HUES48 (cell line): ENCODE data around the gene ELOF1.
A peak's percentile ranks its signal among the peaks of the same experiment; 100 is the strongest.

Experiments
- H3K27ac ChIP-seq: one replicate; pipeline ENCODE4 v1.7.0; 2013; ENCODE audit warnings: low read depth, low read length, inconsistent platforms
- H3K27me3 ChIP-seq: 2 replicates; pipeline ENCODE4 v1.6.1; 2013; ENCODE audit warnings: mild to moderate bottlenecking, low read length; ENCODE audit not compliant: control insufficient read depth, insufficient read depth
- H3K36me3 ChIP-seq: 2 replicates; pipeline ENCODE4 v1.6.1; 2013; ENCODE audit warnings: low read length; ENCODE audit not compliant: control insufficient read depth, insufficient read depth
- H3K4me1 ChIP-seq: 2 replicates; pipeline ENCODE4 v1.6.1; 2013; ENCODE audit warnings: mild to moderate bottlenecking, low read length; ENCODE audit not compliant: control insufficient read depth, insufficient read depth
- H3K4me3 ChIP-seq: 2 replicates; pipeline ENCODE4 v1.5.1; 2013; ENCODE audit warnings: mild to moderate bottlenecking, low read depth, low read length
- H3K9ac ChIP-seq: 2 replicates; pipeline ENCODE4 v1.6.1; 2013; ENCODE audit warnings: mild to moderate bottlenecking, low read depth, low read length, moderate library complexity
- H3K9me3 ChIP-seq: 2 replicates; pipeline ENCODE4 v1.6.1; 2013; ENCODE audit warnings: low read length; ENCODE audit not compliant: control insufficient read depth, insufficient read depth

Gene ELOF1

GRCh38 chr19:11528551-11529341 is 30.3 kb downstream of the ELOF1 start, which contains the start of gene ECSIT:
TSS of gene ECSIT (minus strand) at chr19:11529134. CDS start at chr19:11519170, 9,964 bp downstream.
- H3K27me3 ChIP-seq: no peaks in the 10 kb centered on the region
- no peaks in the 10 kb centered on the region for H3K9me3 ChIP-seq
- H3K4me3 ChIP-seq: peak within 1 kb of the TSS; percentile 90
- H3K4me1 ChIP-seq: no peaks in the 10 kb centered on the region
- peak within 1 kb of the TSS; percentile 96 for H3K27ac ChIP-seq
- H3K9ac ChIP-seq: peak within 1 kb of the TSS; percentile 88
- no peaks in the 10 kb centered on the region for H3K36me3 ChIP-seq

- Histone ChIP-seq H3K36me3 (peaks cover 10% of the 10 kb centered on the region; the same call in 1 of the 2 replicates), H3K27me3 (no peaks in the 10 kb centered on the region), H3K27ac (no peak overlapping the region), H3K9ac (no peak overlapping the region), H3K4me3 (no peak overlapping the region), H3K4me1 (no peaks in the 10 kb centered on the region), H3K9me3 (no peaks in the 10 kb centered on the region)
These were observed 39.9 kb downstream of the ELOF1 start for GRCh38 chr19:11519138-11519537.

GRCh38 chr19:11513946-11514345 is 45.1 kb downstream of the ELOF1 start:
- no peaks in the 10 kb centered on the region for H3K9me3 ChIP-seq
- H3K27ac ChIP-seq: no peak overlapping the region
- H3K9ac ChIP-seq: no peak overlapping the region
- no peak overlapping the region for H3K4me3 ChIP-seq
- no peaks in the 10 kb centered on the region for H3K27me3 ChIP-seq
- H3K4me1 ChIP-seq: no peaks in the 10 kb centered on the region
- peaks cover 32% of the 10 kb centered on the region for H3K36me3 ChIP-seq

GRCh38 chr19:11510444-11510843 is 48.6 kb downstream of the ELOF1 start:
- Histone ChIP-seq H3K36me3 (peaks cover 26% of the 10 kb centered on the region), H3K27me3 (no peaks in the 10 kb centered on the region), H3K27ac (no peak overlapping the region), H3K4me3 (no peak overlapping the region), H3K9me3 (no peaks in the 10 kb centered on the region), H3K4me1 (peaks cover 4% of the 10 kb centered on the region; the same call in 1 of the 2 replicates), H3K9ac (no peak overlapping the region)

GRCh38 chr19:11507370-11508078 is 51.5 kb downstream of the ELOF1 start:
- Histone ChIP-seq H3K27me3 (no peaks in the 10 kb centered on the region), H3K9ac (no peak overlapping the region), H3K9me3 (no peaks in the 10 kb centered on the region), H3K4me3 (no peak overlapping the region), H3K27ac (no peak overlapping the region), H3K4me1 (peaks cover 10% of the 10 kb centered on the region), H3K36me3 (peaks cover 15% of the 10 kb centered on the region; the same call in 1 of the 2 replicates)

- Histone ChIP-seq H3K36me3 (0 out of 2 replicates have a peak, but pooled peaks cover 10% of the 10 kb centered on the region), H3K9me3 (no peaks in the 10 kb centered on the region), H3K4me3 (no peak overlapping the region), H3K27me3 (no peaks in the 10 kb centered on the region), H3K27ac (no peak overlapping the region), H3K4me1 (peaks cover 10% of the 10 kb centered on the region), H3K9ac (no peak overlapping the region)
These were observed 52.1 kb downstream of the ELOF1 start for GRCh38 chr19:11506967-11507366.

- 0 out of 2 replicates have a peak, but pooled peaks cover 4% of the 10 kb centered on the region for H3K36me3 ChIP-seq
- peak overlapping the region; percentile 95 for H3K27ac ChIP-seq
- no peaks in the 10 kb centered on the region for H3K27me3 ChIP-seq
- H3K9ac ChIP-seq: peak overlapping the region; percentile 67
- H3K4me1 ChIP-seq: peaks cover 10% of the 10 kb centered on the region
- H3K4me3 ChIP-seq: peak overlapping the region; percentile 83
- H3K9me3 ChIP-seq: no peaks in the 10 kb centered on the region
These were observed 52.9 kb downstream of the ELOF1 start for GRCh38 chr19:11506101-11506555.

- Histone ChIP-seq H3K4me3 (peak within 1 kb of the TSS; percentile 83), H3K36me3 (0 out of 2 replicates have a peak, but pooled peaks cover 3% of the 10 kb centered on the region), H3K27me3 (no peaks in the 10 kb centered on the region), H3K4me1 (peaks cover 10% of the 10 kb centered on the region), H3K27ac (peak within 1 kb of the TSS; percentile 95), H3K9ac (peak within 1 kb of the TSS; percentile 90), H3K9me3 (no peaks in the 10 kb centered on the region)
These were observed 53.4 kb downstream of the ELOF1 start, which contains the start of gene ZNF653 for GRCh38 chr19:11505504-11506100. TSS of gene ZNF653 (minus strand) at chr19:11505839. CDS start at chr19:11505786, 53 bp downstream.

GRCh38 chr19:11505032-11505503 is 54.0 kb downstream of the ELOF1 start:
- H3K36me3 ChIP-seq: 0 out of 2 replicates have a peak, but pooled peaks cover 3% of the 10 kb centered on the region
- peaks cover 10% of the 10 kb centered on the region for H3K4me1 ChIP-seq
- H3K9me3 ChIP-seq: no peaks in the 10 kb centered on the region
- peak overlapping the region; percentile 83 for H3K4me3 ChIP-seq
- H3K9ac ChIP-seq: peak overlapping the region; percentile 90
- peak overlapping the region; percentile 95 for H3K27ac ChIP-seq
- H3K27me3 ChIP-seq: no peaks in the 10 kb centered on the region

- peak overlapping the region; percentile 44; the same call in 1 of the 2 replicates for H3K9ac ChIP-seq
- H3K9me3 ChIP-seq: no peaks in the 10 kb centered on the region
- H3K27me3 ChIP-seq: no peaks in the 10 kb centered on the region
- 0 out of 2 replicates have a peak, but pooled peaks cover 3% of the 10 kb centered on the region for H3K36me3 ChIP-seq
- peak overlapping the region; percentile 48 for H3K27ac ChIP-seq
- H3K4me1 ChIP-seq: peaks cover 10% of the 10 kb centered on the region
- peak overlapping the region; percentile 83 for H3K4me3 ChIP-seq
These were observed 54.5 kb downstream of the ELOF1 start for GRCh38 chr19:11504502-11505031.
